Right hindlimb (tissue), 1 donor: ENCODE measurements around the gene FAF1.

Source experiments
- DNase-seq: peaks from one replicate; pipeline ENCODE4 v3.0.0-alpha.2; 2018

FAF1 gene

GRCh38 chr1:50977575-50978143, 17.6 kb upstream of the FAF1 start:
- peak; percentile 55 for DNase-seq

DNA sequence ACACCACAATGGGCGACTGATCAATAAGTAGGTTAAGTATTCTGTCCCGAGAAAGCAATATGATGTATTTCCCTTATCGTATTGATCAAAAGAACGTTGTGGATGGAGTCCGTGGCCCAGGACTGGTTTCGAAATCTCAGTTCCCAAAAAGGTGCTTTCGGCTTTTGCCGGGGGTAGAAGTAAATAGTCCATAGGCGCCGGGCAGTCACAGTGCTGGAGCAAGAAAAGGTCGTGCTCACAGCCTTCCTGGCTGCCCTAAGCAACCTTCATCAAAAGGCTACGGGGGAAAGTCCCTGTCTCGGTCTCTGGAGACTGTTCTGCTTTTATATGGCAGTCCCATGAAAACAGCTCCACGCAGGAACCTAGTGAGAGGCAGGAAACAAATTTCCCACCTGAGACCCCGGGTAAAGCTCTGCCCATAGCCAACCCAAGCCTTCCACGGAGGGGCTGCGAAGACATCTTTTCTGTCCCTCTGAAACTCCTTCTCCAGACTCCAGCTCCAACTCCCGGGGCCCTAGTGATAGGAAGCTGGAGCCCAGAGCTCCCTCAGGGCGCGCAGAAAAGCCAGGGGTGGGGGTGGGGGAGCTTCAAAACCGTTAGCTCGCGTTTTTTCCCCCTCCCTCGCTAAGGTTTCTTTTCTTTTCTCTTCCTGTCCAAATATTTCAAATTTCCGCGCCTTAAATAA, 17.0 kb upstream of the FAF1 start:
- no peak for DNase-seq

GRCh38 chr1:50976111-50976889, 16.2 kb upstream of the FAF1 start:
- DNase-seq, result no peak

GRCh38 chr1:50975436-50975835, 15.4 kb upstream of the FAF1 start:
- DNase-seq, result no peak

GRCh38 chr1:50974618-50974935, 14.5 kb upstream of the FAF1 start:
- no peak for DNase-seq

GRCh38 chr1:50973875-50974617, 14.0 kb upstream of the FAF1 start:
- no peak for DNase-seq

DNA sequence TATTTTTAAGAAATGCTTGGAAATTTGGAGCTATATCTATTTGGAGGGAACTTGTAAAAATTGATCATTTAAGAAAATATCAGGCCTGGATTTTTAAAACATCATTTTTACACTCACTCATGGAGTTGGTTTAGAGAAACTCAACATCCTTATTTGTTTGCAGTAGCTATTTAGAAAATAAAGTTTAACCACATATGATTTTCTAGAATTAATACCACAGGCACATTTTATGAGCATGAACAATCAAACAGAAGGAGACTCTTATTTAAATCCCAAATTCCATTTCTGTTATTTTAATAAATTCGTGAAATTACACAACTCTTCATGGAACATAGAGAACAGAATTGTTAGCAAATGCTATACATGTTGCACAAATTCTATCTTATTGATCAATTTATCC, 13.2 kb upstream of the FAF1 start:
- DNase-seq, result no peak

GRCh38 chr1:50972766-50973165, 12.7 kb upstream of the FAF1 start:
- DNase-seq, result no peak

- DNase-seq, result no peak
Observed at GRCh38 chr1:50971748-50972305, 11.8 kb upstream of the FAF1 start.

DNA sequence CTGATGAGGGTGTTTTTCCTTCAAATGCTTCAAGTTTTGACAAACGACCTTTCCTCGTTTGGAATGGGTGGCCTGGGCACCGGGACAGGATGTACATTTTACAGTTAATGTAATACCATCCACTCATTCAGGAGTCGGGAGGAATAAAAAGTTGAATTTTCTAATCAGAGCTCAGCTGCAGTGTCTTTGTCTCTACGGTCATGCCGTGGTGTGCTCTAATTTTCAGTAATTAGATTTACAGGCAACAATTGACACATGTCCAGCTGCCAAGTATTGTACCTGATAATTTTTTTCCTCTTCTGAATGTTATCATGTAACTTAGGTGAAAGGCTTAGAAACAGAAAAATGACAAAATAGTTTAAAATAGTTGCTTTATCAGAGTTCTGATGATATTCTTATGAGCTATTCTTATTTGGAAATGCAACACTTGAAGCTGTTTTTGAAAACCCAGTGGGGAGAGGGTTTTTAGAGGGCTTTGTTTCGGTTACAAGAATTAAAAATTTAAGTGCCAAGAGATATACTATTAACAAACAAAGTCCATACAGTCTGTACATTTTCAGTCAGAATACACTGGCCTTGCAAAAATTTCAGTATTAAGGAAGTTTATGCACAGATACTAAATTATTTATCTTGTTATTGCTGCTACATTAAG, 11.0 kb upstream of the FAF1 start:
- no peak for DNase-seq

- no peak for DNase-seq
Observed at GRCh38 chr1:50970509-50970887, 10.4 kb upstream of the FAF1 start.

DNA sequence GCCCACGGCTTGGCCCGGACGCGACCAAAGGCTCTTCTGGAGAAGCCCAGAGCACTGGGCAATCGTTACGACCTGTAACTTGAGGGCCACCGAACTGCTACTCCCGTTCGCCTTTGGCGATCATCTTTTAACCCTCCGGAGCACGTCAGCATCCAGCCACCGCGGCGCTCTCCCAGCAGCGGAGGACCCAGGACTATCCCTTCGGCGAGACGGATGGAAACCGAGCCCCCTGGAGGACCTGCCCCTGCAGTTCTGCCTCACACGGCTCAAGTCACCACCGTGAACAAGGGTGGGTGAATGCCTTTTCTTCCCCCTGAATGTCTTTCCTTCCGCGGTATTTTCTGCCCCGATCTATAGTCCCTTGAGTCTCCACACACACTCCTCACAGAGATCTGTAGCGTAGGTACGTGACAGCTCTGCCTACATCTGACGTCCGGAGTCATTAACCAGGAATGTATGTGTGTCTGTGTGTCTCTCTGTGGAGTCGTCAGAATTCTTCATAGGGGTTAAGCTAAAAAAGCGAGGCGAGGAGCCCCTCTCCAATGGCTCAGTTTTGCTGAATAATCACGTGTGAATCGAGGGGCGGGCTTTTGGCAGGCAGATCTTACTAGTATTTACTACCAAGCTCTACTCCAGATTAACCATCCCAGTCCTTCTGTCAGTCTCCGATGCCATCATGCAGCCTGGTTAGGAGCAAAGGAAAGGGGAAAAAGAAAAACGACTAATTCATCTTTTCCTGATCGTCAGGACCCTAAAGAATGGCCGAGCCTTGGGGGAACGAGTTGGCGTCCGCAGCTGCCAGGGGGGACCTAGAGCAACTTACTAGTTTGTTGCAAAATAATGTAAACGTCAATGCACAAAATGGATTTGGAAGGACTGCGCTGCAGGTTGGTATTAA, 9.8 kb upstream of the FAF1 start, which contains the start of gene CDKN2C:
Gene CDKN2C, plus strand, starts transcription at position 635 of the 898 bp plus-strand sequence. Its CDS starts 124 bp downstream, at position 759.
- DNase-seq, result peak; percentile 79

- peak; percentile 61 for DNase-seq
Observed at GRCh38 chr1:50968821-50969610, 8.9 kb upstream of the FAF1 start.

- peak; percentile 94 for DNase-seq
Observed at GRCh38 chr1:50968158-50968820, 8.2 kb upstream of the FAF1 start.

GRCh38 chr1:50967416-50968157, 7.5 kb upstream of the FAF1 start:
- DNase-seq, result no peak

- no peak for DNase-seq
Observed at GRCh38 chr1:50966991-50967390, 6.9 kb upstream of the FAF1 start.

DNA sequence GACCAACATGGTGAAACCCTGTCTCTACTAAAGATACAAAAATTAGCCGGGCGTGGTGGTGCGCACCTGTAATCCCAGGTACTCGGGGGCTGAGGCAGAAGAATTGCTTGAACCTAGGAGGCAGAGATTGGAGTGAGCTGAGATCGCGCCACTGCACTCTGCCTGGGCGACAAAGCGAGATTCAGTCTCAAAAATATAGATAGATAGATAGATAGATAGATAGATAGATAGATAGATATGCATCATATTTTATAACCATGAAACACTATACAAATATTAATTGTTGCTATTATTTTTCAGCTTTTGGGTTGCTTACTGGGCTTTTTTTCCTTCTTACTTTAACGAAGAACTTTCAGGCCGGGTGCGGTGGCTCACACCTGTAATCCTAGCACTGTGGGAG, 4.8 kb upstream of the FAF1 start:
- no peak for DNase-seq

DNA sequence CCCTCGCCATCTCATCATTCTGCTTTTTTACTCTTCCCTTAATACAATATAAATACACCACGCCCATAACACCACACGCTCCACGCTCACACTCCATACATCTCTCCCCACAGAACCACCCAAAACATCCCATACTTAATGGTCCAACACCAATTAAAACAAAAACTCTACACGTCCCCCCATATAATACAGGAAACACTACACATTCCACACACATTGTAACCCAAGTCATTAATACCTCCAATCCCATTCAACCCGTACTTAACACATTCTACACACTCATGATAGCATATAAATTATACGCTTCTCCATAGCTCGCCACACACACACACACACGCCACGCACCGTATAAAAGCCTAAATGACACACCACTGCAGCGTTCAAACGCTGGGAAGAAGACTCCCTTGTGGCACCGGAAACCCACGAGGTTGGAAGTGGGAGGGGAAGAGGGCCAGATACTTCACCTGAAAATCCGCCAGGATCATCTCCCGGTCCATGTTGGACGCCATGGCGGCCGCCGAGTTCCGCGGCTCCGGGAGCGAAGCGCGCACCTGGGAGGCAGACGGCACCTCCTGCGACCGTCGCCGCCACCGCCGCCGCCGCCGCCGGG, 659 bp downstream of the FAF1 start:
- peak; percentile 23 for DNase-seq

DNA sequence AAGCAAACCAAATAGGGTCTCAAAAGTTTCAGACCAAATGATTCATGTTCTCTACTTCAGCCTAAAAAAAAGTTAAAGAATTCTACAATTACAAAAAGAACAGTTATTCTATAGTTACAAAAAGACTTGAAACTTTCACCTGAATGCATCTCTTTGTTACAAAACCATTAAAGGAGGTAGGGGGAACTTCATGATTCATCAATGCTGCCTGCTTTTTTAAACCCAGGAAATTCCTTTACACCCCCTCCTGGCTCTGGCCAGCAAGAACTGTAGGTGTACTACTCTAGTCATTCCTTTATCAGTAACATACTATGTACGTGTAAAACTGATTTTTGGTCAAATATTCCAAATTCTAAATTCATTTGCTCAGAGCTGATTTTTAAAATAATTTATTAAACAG, 5.0 kb downstream of the FAF1 start:
- DNase-seq, result no peak
